ENCODE measurements around the gene SH3GLB2.

The SH3GLB2 gene

DNA sequence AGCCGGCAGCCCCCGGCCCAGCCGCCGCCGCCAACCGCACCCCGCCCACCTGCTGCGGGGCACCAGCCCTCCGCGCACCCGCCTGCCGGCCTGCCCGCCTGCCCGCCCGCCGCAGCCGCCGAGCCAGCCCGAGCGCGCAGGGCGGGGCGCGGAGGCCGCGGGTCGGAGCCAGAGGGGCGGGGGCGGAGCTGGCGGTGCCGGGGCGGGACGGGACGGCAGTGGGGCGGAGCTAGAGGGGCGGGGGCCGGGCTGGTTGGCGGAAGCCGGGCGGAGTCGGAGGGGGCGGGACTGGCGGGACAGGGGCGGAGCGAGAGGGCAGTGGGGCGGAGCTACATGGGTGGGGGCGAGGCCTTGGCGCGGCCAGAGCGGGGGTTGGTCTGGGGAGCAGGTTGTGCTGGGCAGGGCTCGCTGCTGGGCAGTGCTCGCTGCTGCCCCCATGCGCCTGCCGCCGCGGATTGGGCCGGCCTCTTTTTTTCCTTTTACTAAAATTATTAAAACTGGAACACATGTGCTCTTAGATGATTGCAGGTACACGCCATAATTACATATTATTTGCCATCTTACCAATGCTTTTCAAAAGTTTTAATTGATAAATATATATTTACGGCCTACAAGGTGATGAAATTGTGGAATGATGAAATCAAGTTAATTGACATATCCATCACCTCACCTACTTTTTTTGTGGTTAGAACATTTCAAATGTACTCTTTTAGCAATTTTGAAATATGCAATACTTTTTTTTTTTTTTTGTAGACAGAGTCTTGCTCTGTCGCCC, at the start of gene SH3GLB2:
Gene SH3GLB2 (minus strand): TSS at position 140 of the 775 bp plus-strand sequence. CDS start 177 bp downstream, outside the sequence.
- DNase-seq = peak; percentile 99

GRCh38 chr9:129077236-129077635, 49.1 kb upstream of the SH3GLB2 start:
- DNase-seq = no peak

DNA sequence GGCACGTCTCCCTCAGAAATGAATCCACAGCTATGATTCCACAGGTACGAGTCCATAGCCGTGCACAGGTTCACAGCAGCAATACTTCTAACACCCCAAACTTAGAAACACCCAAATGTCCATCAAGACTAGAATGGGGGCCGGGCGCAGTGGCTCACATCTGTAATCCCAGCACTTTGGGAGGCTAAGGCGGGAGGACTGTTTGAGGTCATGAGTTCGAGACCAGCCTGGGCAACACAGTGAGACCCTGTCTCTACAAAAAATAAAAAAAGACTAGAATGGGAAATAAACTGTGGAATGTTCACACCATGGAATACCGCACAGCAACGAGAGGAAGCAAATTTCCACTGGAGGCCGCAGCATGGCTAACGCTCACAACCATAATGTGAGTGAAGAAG, 48.5 kb upstream of the SH3GLB2 start:
- DNase-seq = no peak

- no peak for DNase-seq
Observed at GRCh38 chr9:129075996-129076639, 48.0 kb upstream of the SH3GLB2 start.

DNA sequence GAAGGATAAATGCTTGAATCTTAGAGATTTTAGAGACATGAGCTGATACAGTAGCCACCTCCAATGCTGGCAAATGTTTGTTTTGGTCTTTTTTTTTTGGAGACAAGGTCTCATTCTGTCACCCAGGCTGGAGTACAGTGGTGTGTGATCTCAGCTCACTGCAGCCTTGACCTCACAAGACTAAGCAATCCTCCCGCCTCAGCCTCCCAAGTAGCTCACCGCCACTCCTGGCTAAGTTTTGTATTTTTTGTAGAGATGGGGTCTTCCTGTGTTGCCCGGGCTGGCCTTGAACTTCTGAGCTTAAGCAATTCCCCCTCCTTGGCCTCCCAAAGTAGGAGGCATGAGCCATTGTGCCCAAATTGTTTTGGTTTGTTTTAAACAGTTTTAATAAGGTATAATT, 46.0 kb upstream of the SH3GLB2 start:
- DNase-seq = no peak

GRCh38 chr9:129073404-129073803, 45.3 kb upstream of the SH3GLB2 start:
- no peak for DNase-seq

- DNase-seq = no peak
Observed at GRCh38 chr9:129072171-129072570, 44.0 kb upstream of the SH3GLB2 start.

DNA sequence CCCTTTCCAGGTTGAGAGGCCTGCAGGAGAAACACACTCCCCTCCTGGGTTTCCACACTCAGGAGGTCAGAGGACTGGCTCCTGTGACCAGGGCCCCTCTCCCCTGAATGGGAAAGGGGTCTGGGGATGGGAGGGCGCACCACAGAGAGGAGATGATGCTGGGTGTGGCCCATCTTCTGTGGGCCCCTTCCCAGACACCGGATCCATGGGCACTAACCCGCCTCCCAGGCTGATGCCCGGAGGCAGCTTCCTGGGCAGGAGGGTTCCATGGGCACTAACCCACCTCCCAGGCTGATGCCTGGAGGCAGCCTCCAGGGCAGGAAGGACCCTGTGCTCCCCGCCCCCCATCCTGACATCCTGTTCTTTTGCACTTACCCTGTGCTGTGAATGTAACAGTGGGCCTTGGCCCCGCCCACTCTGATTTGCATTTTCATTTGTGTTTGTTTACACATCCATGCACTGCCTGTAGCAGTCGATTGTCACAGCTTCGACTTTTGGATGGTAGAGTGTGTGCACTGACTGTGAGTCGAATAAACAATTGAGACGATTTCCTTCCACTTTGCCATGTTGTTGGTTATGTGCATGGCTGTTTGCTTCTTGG, 43.5 kb upstream of the SH3GLB2 start:
- no peak for DNase-seq

- DNase-seq = no peak
Observed at GRCh38 chr9:129070696-129071525, 42.8 kb upstream of the SH3GLB2 start.

- no peak for DNase-seq
Observed at GRCh38 chr9:129069862-129070641, 41.9 kb upstream of the SH3GLB2 start.

DNA sequence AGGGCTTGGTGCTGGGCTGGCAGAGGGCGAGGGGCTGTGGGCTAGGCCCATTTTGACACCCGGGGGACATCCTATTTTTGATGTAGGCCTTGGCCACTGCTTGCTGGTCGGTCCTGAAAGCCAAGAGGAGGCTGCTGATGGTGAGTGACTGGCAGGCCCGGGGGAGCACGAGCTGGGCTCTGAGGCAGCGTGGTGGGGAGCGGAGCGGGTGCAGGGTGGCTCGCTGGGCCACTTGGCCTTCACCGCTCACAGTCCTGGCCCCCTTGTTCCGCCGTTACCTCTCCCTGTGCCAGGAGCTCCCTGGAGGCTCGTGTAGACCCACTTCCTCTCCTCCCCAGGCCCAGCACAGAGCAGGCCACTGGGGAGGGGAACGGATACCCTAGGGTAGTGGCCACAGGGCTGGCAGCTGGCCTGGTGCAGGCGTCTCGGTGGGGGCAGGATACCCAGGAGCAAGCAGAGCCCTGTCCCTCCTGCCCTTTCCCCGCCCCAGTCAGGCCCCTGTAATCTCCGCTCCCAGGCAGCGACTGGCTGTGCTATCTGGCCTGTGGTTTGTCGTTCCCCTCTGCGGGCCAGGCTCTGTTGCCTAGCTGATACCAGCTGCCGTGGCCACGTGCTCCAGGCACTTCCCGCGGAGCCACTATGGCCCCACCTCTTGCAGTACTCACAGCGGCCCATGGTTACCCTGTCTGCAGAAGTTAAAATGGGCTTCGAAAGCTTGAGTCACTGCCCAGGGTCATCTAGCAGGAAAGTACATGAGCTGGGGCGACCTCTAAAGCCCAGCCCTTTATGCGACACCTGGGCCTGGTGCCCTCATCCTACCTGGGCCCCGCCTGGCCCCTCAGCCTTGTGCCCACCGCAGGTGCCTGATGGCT, 41.1 kb upstream of the SH3GLB2 start:
- DNase-seq = peak; percentile 78

GRCh38 chr9:129068110-129068509, 40.0 kb upstream of the SH3GLB2 start:
- no peak for DNase-seq

DNA sequence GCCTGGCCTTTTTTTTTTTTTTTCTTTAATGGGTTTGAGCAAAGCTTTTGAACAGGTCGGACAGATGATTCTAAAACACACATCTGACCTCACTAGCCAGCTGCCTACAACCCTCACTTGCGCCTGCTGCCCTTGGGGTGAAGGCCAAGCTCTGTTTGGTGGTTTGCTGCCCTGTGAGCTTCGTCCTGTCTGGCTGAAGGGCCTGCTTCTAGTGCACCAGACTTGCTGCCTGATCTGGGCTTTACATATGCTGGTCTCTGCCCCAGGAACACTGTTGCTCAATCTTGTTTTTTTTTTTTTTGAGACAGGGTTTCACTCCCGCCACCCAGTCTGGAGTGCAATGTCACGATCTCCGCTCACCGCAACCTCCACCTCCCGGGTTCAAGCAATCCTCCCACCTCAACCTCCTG, 36.4 kb upstream of the SH3GLB2 start:
- DNase-seq = no peak

DNA sequence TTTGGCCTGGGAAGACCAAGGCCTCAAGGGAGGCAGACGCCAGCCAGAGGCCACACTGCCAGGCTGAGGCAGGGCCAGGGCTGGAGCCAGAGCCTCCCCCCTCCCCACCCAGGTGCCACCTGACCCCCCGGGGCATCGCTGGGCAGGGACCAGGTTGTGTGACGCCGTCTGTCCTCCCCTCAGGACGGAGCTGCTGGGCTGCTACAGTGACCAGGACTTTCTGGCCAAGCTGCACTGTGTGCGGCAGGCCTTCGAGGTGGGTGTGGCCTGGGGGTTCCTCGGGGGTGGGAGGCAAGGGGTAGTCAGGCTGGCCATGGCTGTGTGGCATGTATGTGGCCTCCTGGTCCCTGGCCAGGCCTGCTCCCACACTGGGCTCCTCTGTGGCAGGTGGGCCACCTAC, 34.9 kb upstream of the SH3GLB2 start:
- no peak for DNase-seq

GRCh38 chr9:129060991-129061390, 32.9 kb upstream of the SH3GLB2 start:
- no peak for DNase-seq

DNA sequence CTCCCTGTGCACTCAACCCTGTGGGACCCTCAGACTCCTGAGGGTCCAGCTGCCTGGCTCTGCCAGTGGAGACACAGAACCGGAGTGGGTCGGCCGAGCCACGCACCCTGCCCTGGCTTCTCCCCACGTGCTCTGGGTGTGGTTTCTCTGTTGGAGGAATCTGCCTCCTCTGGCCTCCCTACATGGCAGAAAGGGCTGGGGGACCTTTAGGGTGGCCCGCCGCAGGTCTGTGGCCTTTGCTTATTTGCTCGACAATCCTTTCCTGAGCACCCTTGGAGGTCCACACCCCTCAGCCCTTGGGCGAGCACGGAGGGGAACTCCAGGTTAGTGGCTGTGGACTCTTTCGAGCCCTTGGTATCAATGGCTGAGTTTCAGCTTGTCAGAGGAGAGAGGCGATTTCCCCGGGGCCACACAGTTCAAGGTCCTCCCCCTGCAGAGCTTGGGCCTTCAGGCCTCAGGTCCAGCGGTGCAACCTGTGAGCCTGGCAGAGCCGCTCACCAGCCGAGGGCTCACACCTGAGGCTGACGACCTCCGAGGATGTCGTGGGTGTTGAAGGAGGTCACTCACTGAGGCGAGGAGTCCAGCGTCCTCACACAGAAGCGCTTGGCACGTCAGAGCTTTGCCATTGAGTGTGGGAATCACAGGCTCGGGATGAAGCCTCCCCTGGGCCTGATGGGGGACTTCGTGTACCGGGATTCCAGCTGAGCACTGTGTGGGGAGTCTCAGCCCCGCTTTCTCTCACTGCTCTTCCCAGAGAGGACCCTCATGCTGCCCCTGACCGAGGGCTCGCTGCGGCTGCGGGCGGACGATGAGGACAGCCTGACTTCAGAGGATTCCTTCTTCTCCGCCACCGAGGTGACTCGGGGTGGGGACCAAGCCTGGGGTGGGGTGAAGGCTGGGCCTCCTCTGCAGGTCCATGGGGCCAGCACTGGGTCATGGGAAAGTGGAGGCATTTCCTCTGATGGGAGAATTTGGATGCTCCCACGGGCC, 32.0 kb upstream of the SH3GLB2 start:
- DNase-seq = no peak

DNA sequence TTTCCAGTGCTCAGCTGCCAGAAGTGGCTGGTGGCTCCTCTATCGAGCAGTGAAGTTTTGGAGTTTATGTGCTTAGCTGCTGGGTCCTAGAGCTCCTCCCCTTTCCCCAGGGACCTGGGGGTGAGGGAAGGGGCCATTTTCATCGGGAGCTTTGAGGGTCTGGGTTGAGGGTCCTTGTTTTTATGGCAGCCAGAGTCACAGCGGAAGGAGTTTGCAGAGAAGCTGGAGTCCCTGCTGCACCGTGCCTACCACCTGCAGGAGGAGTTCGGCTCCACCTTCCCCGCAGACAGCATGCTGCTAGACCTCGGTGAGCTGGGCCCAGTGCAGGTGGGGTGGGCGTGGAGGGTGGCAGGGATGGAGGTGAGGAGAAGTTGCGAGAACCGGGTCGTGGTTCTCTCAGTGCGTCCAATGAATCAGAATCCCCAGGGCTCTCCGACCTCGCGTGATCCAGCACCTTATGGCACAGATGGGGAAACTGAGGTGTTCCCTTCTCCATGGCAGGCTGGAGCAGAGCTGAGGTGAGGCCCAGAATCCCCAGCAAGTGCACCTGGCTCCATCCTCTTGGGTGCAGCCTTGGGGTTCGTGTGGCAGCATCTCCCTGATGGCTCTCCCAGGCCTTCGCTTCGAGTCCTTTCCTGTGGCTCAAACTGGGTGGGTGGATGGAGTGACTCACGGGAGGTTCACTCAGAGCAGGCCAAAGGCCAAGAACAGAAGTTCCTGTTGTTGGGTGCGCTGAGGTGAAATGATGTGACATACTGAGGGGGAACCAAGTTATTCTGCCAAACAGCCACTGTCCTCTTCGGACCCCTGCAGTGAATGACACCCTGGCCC, 31.0 kb upstream of the SH3GLB2 start:
- no peak for DNase-seq

GRCh38 chr9:129054163-129054851, 26.2 kb upstream of the SH3GLB2 start:
- no peak for DNase-seq
